Activated CD4-positive, alpha-beta memory T cell treated with anti-CD3 and anti-CD28 coated beads, Interleukin-2, amount 10 ng/mL, durations not matched to agents 7 days and 5 days (primary cell): ENCODE results near the gene UROC1. TPM values are rescaled to one million over a fixed set of nuclear protein-coding genes. Genes with fewer than 3 reads are reported as not detected.

ENCODE experiments used
- CTCF ChIA-PET: fragments of 350-600 bp; sonication (Branson Sonifier 250); formaldehyde crosslinking; loops from one replicate; lab custom pipeline; 2021; ENCODE audit warnings: antibody characterized with exemption, inconsistent platforms; lab: Charles Lee
- POLR2A ChIA-PET: fragments of 350-600 bp; sonication (Branson Sonifier 250); formaldehyde crosslinking; loops from one replicate; lab custom pipeline; 2021; ENCODE audit warnings: antibody characterized with exemption; lab: Charles Lee
- DNase-seq: peaks from one replicate; pipeline ENCODE4 v3.0.0-alpha.2; 2020
- H3K27ac Mint-ChIP-seq: one replicate; pipeline ENCODE4 v1.8.0; 2021; ENCODE audit warnings: mild to moderate bottlenecking, mixed read lengths
- H3K27me3 Mint-ChIP-seq: one replicate; pipeline ENCODE4 v1.8.0; 2021; ENCODE audit warnings: mixed read lengths
- H3K36me3 Mint-ChIP-seq: one replicate; pipeline ENCODE4 v1.8.0; 2021; ENCODE audit warnings: low read depth, mixed read lengths
- H3K4me1 Mint-ChIP-seq: one replicate; pipeline ENCODE4 v1.8.0; 2021; ENCODE audit warnings: mixed read lengths
- H3K4me3 Mint-ChIP-seq: one replicate; pipeline ENCODE4 v1.8.0; 2021; ENCODE audit warnings: mild to moderate bottlenecking, mixed read lengths
- H3K9me3 Mint-ChIP-seq: one replicate; pipeline ENCODE4 v1.8.0; 2021; ENCODE audit warnings: mixed read lengths
- total RNA-seq, 2 experiments: library from RNA; stranded (reverse); gene quantifications; one replicate each; pipeline ENCODE4 v1.2.3, GENCODE V29; 2021

Gene UROC1
- total RNA-seq, 2 experiments from 2014 or later: not detected

GRCh38 chr3:126512026-126512425 lies 5.5 kb downstream of the UROC1 start:
- H3K27me3 Mint-ChIP-seq: no peaks in the 10 kb centered on the region
- no peaks in the 10 kb centered on the region for H3K36me3 Mint-ChIP-seq
- H3K9me3 Mint-ChIP-seq: no peaks in the 10 kb centered on the region
- H3K4me3 Mint-ChIP-seq: no peak overlapping the region
- H3K4me1 Mint-ChIP-seq: no peaks in the 10 kb centered on the region
- H3K27ac Mint-ChIP-seq: no peak overlapping the region
- DNase-seq: no peak
- ChIA-PET CTCF (no interaction called here), POLR2A (no interaction called here)

GRCh38 chr3:126511291-126511690 lies 6.3 kb downstream of the UROC1 start:
- H3K4me1 Mint-ChIP-seq: no peaks in the 10 kb centered on the region
- no peaks in the 10 kb centered on the region for H3K36me3 Mint-ChIP-seq
- DNase-seq: no peak
- ChIA-PET POLR2A (no interaction called here), CTCF (no interaction called here)
- H3K9me3 Mint-ChIP-seq: no peaks in the 10 kb centered on the region
- no peak overlapping the region for H3K27ac Mint-ChIP-seq
- no peaks in the 10 kb centered on the region for H3K27me3 Mint-ChIP-seq
- H3K4me3 Mint-ChIP-seq: no peak overlapping the region

GRCh38 chr3:126510308-126510910 lies 7.2 kb downstream of the UROC1 start:
- Mint-ChIP-seq H3K27ac (no peak overlapping the region), H3K4me1 (no peaks in the 10 kb centered on the region), H3K9me3 (no peaks in the 10 kb centered on the region), H3K36me3 (no peaks in the 10 kb centered on the region), H3K27me3 (no peaks in the 10 kb centered on the region), H3K4me3 (no peak overlapping the region)
- ChIA-PET POLR2A (no interaction called here), CTCF (no interaction called here)
- DNase-seq: no peak

GRCh38 chr3:126509597-126510307 lies 7.8 kb downstream of the UROC1 start:
- no peaks in the 10 kb centered on the region for H3K27me3 Mint-ChIP-seq
- no peaks in the 10 kb centered on the region for H3K36me3 Mint-ChIP-seq
- no peak for DNase-seq
- ChIA-PET POLR2A (no interaction called here), CTCF (no interaction called here)
- H3K4me3 Mint-ChIP-seq: no peak overlapping the region
- H3K4me1 Mint-ChIP-seq: no peaks in the 10 kb centered on the region
- no peak overlapping the region for H3K27ac Mint-ChIP-seq
- no peaks in the 10 kb centered on the region for H3K9me3 Mint-ChIP-seq

GRCh38 chr3:126508564-126508964 lies 9.0 kb downstream of the UROC1 start:
- CTCF ChIA-PET: no interaction called here
- Mint-ChIP-seq H3K4me3 (no peak overlapping the region), H3K4me1 (no peaks in the 10 kb centered on the region), H3K27ac (no peak overlapping the region), H3K36me3 (no peaks in the 10 kb centered on the region), H3K9me3 (no peaks in the 10 kb centered on the region), H3K27me3 (no peaks in the 10 kb centered on the region)
- POLR2A ChIA-PET: no interaction called here
- no peak for DNase-seq

GRCh38 chr3:126507886-126508285 lies 9.7 kb downstream of the UROC1 start:
- no peaks in the 10 kb centered on the region for H3K9me3 Mint-ChIP-seq
- DNase-seq: no peak
- H3K4me3 Mint-ChIP-seq: no peak overlapping the region
- CTCF ChIA-PET: no interaction called here
- H3K4me1 Mint-ChIP-seq: no peaks in the 10 kb centered on the region
- H3K27me3 Mint-ChIP-seq: no peaks in the 10 kb centered on the region
- no peaks in the 10 kb centered on the region for H3K36me3 Mint-ChIP-seq
- H3K27ac Mint-ChIP-seq: no peak overlapping the region
- POLR2A ChIA-PET: no interaction called here

GRCh38 chr3:126503701-126504100 lies 13.9 kb downstream of the UROC1 start:
- ChIA-PET CTCF (no interaction called here), POLR2A (no interaction called here)
- Mint-ChIP-seq H3K27me3 (no peaks in the 10 kb centered on the region), H3K27ac (no peak overlapping the region), H3K4me3 (no peak overlapping the region), H3K4me1 (peaks cover 1% of the 10 kb centered on the region), H3K36me3 (no peaks in the 10 kb centered on the region), H3K9me3 (no peaks in the 10 kb centered on the region)
- no peak for DNase-seq

- Mint-ChIP-seq H3K36me3 (no peaks in the 10 kb centered on the region), H3K27me3 (no peaks in the 10 kb centered on the region), H3K27ac (no peak overlapping the region), H3K4me1 (peaks cover 1% of the 10 kb centered on the region), H3K9me3 (no peaks in the 10 kb centered on the region), H3K4me3 (no peak overlapping the region)
- DNase-seq: no peak
- ChIA-PET CTCF (no interaction called here), POLR2A (no interaction called here)
Observed at GRCh38 chr3:126502656-126503055, 14.9 kb downstream of the UROC1 start.

GRCh38 chr3:126501736-126502135 lies 15.8 kb downstream of the UROC1 start:
- Mint-ChIP-seq H3K36me3 (no peaks in the 10 kb centered on the region), H3K9me3 (no peaks in the 10 kb centered on the region), H3K4me3 (no peak overlapping the region), H3K4me1 (peaks cover 6% of the 10 kb centered on the region), H3K27me3 (no peaks in the 10 kb centered on the region), H3K27ac (no peak overlapping the region)
- CTCF ChIA-PET: no interaction called here
- no peak for DNase-seq
- POLR2A ChIA-PET: no interaction called here

- CTCF ChIA-PET: interaction anchor here (1.2 kb wide), 1 partner anchor 21 kb away, joined by 4 read pairs; no protein-coding TSS in a partner anchor
- Mint-ChIP-seq H3K36me3 (no peaks in the 10 kb centered on the region), H3K27ac (no peak overlapping the region), H3K9me3 (no peaks in the 10 kb centered on the region), H3K4me1 (peaks cover 6% of the 10 kb centered on the region), H3K27me3 (no peaks in the 10 kb centered on the region), H3K4me3 (no peak overlapping the region)
- POLR2A ChIA-PET: no interaction called here
- no peak for DNase-seq
Observed at GRCh38 chr3:126501054-126501453, 16.5 kb downstream of the UROC1 start.

- H3K4me3 Mint-ChIP-seq: no peak overlapping the region
- no peaks in the 10 kb centered on the region for H3K36me3 Mint-ChIP-seq
- no peaks in the 10 kb centered on the region for H3K9me3 Mint-ChIP-seq
- POLR2A ChIA-PET: no interaction called here
- CTCF ChIA-PET: interaction anchor here (1.2 kb wide), 1 partner anchor 23 kb away, joined by 4 read pairs; no protein-coding TSS in a partner anchor
- H3K27me3 Mint-ChIP-seq: no peaks in the 10 kb centered on the region
- H3K4me1 Mint-ChIP-seq: peaks cover 6% of the 10 kb centered on the region
- H3K27ac Mint-ChIP-seq: no peak overlapping the region
- no peak for DNase-seq
Observed at GRCh38 chr3:126500016-126500415, 17.6 kb downstream of the UROC1 start.

GRCh38 chr3:126499401-126499800 lies 18.2 kb downstream of the UROC1 start:
- ChIA-PET CTCF (no interaction called here), POLR2A (no interaction called here)
- Mint-ChIP-seq H3K27me3 (no peaks in the 10 kb centered on the region), H3K4me1 (peaks cover 6% of the 10 kb centered on the region), H3K36me3 (no peaks in the 10 kb centered on the region), H3K9me3 (no peaks in the 10 kb centered on the region), H3K27ac (no peak overlapping the region), H3K4me3 (no peak overlapping the region)
- DNase-seq: no peak

GRCh38 chr3:126498929-126499328 lies 18.6 kb downstream of the UROC1 start:
- H3K4me1 Mint-ChIP-seq: peaks cover 6% of the 10 kb centered on the region
- no peaks in the 10 kb centered on the region for H3K9me3 Mint-ChIP-seq
- DNase-seq: no peak
- H3K27me3 Mint-ChIP-seq: no peaks in the 10 kb centered on the region
- ChIA-PET POLR2A (no interaction called here), CTCF (no interaction called here)
- H3K27ac Mint-ChIP-seq: no peak overlapping the region
- no peaks in the 10 kb centered on the region for H3K36me3 Mint-ChIP-seq
- H3K4me3 Mint-ChIP-seq: no peak overlapping the region

- no peak for DNase-seq
- ChIA-PET POLR2A (no interaction called here), CTCF (no interaction called here)
- H3K4me3 Mint-ChIP-seq: no peak overlapping the region
- no peaks in the 10 kb centered on the region for H3K36me3 Mint-ChIP-seq
- H3K4me1 Mint-ChIP-seq: peaks cover 7% of the 10 kb centered on the region
- no peak overlapping the region for H3K27ac Mint-ChIP-seq
- H3K9me3 Mint-ChIP-seq: no peaks in the 10 kb centered on the region
- no peaks in the 10 kb centered on the region for H3K27me3 Mint-ChIP-seq
Observed at GRCh38 chr3:126498461-126498860, 19.1 kb downstream of the UROC1 start.
